GM21367 (cell line): ENCODE data around the gene RDX.
"Not testable (repeated sequence)": the region's sequence is repeated elsewhere in the genome, so short reads cannot be mapped to it uniquely, and the experiment has no call there.

Experiments
- ATAC-seq: cut with Tn5 transposase; IDR thresholded peaks from one replicate; pipeline ENCODE4 v1.9.1; 2021; ENCODE audit not compliant: unreplicated experiment

RDX gene

DNA sequence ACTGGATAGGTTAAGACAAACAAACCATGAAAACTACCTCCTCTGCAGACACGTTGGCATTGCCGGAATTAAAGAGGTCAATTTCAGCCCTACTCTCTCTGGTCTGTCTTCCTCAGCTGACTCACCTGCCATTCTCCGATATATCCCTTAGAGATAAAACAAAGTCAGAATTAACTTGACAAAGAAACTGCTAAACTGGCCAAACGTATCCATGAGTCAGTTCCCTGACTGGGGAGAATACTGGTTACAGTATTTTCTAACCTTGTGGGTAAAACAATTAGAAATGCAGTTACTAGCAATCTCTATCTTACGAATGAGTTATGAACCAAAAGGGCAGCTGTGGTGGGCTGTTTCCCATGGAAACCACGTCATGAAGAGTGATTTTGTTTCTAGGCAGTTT, 96.2 kb downstream of the RDX start:
- ATAC-seq, result no peak

DNA sequence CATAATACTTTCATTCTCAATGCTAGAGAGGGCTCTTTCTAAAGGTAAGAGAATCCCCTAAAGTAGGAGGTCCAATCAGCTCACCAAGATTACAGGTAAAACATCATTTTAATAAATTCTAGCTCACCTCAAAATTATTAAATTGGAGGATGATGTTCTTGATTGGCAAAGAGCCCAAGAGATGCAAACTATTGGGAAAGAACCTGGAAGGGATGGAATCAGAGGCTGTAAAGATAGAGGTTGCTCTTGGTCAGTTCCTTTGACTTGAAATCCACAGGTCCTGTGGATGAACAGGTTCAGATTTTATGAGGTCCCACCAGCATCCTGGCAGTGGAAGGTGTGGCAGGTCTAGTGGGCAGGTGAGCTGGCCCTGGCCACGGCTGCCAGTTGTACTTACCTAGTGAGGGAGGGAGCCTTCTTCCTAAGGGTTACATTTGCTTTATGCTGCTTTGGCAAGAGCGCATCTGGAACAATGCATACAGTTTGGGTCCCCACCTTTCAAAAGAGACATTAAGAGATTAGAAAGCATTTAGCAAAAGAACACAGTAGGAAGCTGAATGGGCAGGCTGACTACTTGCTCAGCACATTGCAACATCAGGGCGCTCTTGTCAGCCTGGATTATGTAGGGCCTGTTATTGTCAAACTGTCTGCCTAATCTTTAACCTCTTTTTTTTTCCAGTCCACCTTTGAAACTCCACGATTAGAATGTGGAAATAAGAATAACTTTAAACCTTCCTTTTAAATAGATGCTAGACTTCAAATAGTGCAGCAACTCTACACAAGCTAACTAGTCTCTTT, 97.0 kb downstream of the RDX start:
- no peak for ATAC-seq

DNA sequence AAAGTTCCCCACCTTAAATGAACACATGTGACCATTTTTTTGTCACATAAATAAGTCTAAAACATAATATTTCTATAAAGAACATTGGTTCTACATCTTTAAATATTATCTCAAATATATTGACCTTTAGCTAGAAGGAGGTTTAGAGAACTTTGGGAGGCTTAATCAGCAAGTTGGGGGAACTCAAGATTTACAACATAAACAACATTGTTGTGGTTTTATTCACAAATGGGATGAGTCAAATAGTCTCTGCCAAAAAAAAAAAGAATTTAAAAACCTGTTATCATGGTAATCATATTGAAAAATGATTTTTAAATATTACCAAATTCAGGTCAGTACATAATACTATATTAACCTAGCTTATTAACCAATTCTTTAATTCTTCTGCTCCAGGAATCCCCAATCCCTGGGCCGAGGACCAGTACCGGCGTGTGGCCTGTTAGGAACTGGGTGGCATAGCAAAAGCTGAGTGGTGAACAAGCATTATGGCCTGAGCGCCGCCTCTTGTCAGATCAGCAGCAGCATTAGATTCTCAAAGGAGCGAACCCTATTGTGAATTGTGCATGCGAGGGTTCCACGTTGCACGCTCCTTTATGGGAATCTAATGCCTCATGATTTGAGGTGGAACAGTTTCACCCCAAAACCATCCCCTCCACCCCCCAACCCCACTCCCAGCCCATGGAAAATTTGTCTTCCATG, 98.2 kb downstream of the RDX start:
- ATAC-seq, result no peak

DNA sequence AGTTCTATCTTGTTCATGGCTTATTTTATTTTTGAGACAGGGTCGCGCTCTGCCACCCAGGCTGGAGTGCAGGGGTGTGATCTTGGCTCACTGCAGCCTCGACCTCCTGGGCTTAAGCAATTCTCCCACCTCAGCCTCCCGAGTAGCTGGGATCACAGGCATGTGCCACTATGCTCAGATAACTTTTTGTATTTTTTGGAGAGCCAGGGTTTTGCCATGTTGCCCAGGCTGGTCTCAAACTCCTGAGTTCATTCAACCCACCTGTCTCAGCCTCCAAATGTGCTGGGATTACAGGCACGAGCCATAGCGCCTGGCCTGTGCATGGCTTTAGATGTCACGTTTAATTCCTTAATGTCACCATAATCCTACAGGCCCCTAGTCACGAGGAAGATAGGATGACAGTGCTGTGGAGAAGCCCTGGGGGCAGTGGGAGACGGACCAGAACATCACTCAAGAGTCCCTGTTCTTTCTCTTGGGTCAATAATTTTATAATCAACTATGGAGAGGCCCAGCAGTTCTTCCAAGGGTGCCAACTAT, 99.5 kb downstream of the RDX start:
- no peak for ATAC-seq

DNA sequence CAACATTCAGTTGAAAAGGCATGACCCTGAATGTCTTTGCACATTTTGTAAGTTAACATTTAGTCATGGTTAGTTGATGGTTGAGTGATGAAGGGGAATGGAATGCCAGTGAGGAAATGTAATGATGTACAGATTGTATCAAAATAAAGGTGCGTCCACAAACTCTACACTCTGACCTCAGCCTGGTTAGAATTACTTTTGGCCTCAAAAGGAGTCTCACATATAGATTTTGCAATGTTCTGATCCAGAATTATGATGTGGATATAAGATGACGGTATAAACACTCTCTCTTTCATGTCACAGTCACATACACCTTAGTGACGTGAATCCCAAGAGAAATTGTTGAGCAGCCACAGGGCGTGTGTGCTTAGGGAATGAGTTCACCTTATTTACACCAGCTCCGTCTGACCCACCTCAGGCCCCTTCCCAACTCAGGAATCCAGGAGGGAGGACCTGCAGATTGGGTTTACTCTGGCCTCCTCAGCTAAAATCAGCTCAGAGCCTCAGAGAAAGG, 100.1 kb downstream of the RDX start:
- ATAC-seq, result no peak

DNA sequence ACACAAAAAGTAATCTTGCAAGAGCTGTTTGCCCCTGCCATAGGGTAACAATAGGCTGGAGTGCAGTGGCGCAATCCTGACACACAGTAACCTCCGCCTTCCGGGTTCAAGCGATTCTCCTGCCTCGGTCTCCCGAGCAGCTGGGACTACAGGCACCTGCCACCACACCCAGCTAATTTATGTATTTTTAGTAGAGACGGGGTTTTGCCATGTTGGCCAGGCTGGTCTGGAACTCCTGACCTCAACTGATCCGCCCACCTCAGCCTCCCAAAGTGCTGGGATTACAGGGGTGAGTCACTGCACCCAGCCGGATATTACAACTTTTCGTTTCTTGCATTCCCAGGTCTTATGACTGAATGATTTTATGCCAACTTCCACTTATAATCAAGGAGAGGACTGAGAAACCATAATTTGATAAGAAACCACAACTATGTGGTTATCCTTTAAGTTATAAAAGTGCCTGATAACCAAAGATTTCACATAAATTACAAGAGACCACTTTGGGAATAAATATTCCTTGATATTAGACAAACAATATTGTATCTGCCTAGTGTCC, 102.1 kb downstream of the RDX start:
- not testable (repeated sequence) for ATAC-seq

DNA sequence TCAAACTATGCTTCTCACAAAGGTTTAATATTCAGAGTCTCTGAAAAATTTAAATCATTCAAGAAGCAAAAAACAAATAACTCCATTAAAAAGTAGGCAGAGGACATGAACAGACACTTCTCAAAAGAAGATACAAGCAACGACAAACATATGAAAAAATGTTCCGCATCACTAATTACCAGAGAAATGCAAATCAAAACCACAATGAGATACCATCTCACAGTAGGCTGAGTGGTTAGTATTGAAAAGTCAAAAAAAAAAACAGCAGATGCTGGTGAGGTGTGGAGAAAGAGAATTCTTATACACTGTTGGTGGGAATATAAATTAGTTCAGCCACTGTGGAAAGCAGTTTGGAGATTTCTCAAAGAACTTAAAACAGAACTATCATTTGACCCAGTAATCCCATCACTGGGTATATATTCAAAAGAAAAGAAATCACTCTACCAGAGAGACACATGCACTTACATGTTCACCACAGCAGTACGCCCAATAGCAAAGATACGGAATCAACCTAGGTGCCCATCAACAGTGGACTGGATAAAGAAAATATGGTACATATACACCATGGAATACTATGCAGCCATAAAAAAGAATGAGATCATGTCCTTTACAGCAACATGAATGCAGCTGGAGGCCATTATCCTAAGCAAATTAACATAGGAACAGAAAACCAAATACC, 103.7 kb downstream of the RDX start:
- peak; percentile 77 for ATAC-seq

DNA sequence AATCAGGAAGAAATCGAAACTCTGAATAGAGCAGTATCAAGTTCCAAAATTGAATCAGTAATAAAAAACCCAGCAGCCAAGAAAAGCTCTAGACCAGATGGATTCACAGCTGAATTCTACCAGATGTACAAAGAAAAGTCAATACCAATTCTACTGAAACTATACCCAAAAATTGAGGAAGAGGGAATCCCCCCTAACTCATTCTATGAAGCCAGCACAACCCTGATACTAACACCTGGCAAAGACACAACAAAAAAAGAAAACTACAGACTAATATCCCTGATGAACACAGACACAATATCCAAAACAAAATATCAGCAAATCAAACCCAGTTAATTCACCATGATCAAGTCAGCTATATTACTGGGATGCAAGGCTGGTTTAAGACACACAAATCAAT, 105.5 kb downstream of the RDX start:
- ATAC-seq, result no peak

DNA sequence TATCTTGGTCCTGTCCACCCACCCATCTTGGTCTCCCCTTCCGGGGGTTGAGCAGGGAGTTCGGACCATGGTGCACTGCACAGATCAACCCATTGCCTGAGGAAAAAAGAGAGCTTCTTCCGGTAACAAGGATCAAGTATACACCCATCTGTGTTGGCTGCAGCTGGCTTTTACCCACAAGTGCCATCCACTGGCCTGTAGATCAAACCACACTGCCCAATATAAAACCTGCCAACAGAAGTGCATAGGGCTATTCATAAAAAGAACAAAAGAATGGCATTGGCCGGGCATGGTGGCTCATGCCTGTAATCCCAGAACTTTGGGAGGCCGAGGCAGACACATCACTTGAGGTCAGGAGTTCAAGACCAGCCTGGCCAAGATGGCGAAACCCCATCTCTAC, 108.7 kb downstream of the RDX start:
- no peak for ATAC-seq

DNA sequence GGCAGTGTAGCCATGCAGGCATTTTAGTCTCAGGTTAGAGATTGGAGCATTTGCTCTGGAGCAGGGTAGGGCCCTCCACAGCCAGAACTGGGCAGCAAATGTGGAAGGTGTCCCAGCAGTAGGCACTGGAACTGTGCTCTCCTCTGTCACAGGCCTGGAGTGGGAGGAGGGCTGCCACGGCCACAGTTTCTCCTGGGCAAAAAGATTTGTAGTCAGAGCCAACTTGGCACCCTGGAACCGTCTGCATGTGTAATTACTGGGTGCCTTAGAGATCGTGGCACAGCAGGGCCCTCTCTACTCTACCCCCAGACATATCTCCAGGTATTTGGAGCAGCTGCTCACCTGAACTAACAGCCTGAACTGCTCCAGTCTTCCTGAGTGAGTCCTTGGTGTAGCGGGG, 109.5 kb downstream of the RDX start:
- ATAC-seq, result no peak

DNA sequence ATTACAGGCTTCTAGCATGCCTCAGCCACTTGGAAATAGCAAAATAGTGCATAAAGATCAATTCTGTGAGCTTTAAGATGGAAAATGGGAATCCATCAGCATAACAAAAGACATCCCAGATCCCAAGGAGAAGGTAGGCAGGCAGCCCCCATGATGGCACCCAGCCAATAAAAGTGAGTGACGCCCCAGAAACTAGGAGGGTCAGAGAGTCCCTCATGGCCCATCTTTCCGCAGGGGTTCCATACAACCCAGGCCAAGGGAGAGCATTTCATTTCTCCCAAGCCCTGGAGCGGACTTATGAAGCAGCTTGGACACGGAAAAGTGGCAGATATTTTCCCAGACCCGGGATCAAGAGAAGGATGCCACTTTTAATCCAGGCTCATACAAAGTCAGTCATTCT, 110.0 kb downstream of the RDX start:
- no peak for ATAC-seq

DNA sequence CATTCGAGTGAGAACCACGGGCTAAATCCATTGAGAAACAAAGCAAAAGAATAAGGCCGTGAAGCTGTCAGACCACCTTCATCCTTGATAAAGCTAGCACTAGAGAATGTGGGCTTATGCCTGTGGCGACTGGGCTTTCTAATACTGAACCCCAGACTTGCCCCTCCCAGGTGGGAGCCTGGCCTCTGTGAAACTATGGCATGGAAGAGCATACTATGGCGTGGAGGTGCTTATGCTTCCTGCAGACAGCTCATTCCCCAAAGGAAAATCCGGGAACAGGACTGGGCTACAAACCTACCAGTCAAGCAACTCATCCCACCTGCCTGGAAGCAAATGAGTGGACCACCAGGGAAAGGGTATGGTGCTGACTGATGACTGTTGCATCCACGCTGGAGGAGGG, 110.8 kb downstream of the RDX start:
- no peak for ATAC-seq

DNA sequence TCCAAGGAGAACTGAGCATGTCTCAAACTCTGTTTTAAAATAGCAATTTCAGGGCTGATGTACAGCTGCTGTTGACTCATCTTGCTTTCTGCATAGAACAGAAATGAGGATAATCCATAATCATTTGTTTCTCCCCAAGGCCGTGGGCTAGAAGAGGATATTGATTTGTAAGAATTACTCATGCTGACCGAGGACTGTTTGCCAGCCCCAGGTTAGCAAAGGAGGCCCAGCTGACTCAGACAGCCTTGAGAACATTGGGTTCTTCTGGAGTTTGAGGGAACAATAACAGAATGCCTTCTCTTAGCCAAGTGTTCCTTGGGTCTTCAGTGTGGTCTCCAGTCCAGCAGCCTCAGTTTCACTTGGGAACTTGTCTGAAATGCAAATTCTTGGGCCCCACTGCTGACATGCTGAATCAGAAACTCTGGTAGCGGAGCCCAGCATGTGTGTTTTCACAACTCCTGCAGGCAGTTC, 111.3 kb downstream of the RDX start:
- ATAC-seq, result no peak

DNA sequence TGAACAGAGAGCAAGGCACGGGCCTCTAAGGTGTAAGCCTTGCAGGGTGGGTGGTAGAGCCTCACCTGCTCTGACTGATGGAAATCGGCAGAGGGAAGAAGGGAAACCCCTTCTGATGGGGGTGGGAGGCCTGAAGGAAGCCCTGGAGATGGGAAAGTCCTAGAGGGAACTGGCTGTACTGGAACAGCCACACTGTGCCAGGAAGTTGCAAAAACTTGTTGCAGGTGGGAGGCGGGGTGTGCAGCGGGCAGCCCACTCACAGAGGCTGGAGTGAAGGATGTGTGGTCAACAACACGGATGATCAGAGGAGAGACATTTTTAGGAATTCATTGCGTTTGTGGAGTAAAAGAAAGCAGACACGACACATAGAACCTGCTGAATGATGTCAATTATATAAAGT, 112.0 kb downstream of the RDX start:
- ATAC-seq, result no peak

DNA sequence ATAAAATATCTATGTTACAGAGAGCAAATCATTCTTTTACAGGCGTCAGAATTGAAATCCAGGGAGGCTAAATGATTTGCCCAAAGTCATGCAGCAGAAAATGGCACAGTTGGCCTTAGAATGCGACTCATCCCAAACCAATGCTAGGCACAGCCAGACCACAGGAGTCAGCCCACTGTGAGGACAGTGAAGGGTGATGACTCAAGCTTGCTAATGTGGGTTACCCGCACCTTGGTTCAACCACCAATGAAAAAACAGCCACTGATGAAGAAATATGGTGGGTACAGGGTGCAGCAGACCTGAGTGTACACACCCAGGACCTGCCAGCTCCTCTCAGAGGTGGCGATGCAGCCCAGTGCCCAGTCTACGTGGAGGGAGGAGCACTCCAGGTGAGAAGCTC, 113.5 kb downstream of the RDX start:
- no peak for ATAC-seq

DNA sequence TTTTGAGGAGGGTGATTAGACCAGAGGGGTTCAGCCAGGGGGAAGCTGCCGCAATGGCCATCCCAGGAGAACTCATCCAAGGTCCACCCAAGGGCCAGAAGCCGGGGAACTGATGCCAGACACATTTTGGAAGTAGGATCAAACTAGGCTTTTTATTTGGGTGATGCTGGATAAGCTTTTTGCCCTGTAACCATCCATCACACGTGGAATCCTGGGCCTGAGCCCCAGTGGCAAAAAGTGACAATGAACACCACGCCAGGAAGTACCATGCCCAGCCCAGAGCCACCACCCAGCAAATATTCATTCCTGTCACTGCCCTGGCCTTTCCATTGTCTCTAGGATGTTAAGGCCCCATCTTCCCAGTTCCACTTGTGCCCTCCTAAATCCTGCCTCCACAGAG, 117.3 kb downstream of the RDX start:
- no peak for ATAC-seq

DNA sequence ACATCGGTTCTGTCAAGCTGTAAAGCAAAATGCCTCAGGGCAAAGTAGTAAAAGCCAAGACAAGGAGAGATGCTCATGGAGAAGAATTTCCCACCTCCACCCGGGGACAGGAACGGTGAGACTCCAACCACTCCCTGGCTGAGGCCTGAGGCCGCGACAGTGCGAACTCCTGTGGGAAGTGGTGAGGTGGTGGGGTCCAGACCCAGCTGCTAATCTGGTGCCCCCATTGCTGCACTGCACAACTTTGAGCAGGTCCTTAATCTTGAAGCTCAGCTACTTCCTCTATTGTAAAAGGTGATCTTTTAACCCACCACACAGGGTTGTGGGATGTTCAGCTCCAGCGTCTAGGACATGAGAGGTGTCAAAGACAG, 119.3 kb downstream of the RDX start:
- ATAC-seq, result no peak

DNA sequence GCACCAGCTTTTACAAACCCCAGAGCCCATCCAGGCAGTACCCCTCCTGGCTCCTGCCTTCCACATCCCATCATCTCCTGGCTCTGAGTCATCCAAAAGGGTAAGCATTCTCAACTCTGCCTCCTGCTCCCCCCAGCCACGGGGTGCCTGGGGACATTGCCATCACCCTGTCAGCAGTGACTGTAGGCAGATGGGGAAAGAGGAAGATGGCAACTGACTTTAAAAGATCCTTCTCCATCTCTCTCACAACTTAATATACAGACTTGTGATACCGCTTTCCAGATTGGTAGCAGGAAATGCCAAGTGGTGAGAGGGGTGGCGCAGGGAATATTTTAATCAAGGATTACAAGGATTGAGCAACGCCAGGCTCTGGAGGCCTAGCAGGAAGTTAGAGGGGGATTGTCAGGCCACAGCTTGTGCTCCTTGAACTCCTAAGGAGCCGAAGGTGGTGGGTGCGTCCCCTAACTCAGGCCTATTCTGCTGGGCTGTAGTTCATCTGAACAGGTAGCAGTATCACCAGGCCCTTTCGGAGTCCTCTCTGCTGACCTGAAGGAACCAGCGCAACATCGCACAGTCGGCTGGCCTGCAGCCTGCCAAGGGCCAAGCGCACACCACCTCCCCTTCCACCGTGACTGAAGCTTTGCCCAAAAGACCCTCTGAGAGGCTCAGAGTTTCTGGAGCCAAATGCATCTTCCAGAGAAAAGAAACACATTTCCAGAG, 119.9 kb downstream of the RDX start:
- no peak for ATAC-seq

DNA sequence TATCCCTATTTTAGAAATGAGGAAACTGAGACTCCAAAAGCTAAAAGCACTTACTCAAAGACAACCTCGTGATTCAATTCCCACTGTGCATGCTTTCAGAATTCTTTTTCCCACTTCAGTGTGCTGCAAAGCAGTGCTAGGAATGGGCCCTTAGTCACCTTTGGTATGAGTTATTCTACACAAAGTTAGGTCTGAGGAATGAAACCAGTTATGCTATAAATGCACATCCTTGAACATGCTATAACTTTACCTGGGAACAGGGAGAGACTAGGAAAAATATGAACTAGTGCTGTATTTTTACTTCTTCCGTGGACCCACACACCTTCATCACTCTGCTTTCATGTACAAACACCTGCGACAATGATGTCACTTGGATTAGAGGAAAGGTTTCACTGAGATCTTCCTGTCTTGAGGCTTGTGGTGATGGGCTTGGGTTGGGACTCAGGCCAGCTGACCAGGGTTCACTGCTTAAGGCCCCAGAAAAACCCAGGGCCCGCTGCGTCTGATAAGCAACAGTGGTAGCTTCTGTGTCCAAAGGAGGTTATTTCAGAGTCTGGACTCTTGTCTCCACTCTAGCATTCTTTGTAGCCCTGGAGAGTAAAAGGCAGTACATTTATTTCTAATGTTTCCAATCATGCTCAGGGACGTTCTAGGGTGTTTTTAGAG, 121.6 kb downstream of the RDX start:
- no peak for ATAC-seq
